HG03196 (cell line): ENCODE measurements around the gene PDE4D.

Experiments used
- ATAC-seq: cut with Tn5 transposase; IDR thresholded peaks from one replicate; pipeline ENCODE4 v1.9.1; 2021; ENCODE audit not compliant: unreplicated experiment

The PDE4D gene

DNA sequence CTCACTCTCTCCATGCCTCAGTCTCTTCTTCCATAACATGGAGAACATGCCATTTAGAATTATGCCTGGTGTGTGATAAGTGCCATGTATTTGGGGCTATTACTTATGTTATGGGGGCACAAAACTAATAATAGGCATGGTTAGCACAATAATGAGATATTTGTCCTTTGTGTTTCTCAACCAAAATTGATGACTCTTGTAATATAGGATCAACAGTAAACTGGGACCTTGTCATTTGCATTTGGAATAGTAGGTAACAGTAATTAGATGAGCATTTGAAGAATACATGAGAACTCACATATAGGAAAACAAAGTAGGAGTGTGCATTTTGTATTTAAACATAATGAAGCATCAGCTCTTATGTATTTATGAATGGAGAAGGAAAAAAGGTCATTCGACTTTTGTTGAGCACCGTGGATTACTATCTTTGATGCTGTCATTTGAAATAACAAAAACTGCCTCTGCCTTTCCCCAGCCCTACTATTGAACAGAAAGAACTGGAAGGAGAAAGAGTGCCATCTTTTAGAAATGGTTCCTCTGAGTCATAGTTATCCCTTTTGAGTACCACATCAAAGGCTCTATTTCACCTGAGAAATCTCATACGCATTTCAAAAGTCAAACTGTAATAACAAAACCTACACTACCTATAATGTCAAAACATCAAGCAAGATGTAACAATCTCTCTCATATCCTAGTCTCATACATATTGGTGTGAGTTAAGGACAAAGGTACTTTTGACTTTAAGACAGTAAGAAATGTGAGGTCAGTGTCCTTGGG, 655.2 kb downstream of the PDE4D start:
- peak; percentile 36 for ATAC-seq

DNA sequence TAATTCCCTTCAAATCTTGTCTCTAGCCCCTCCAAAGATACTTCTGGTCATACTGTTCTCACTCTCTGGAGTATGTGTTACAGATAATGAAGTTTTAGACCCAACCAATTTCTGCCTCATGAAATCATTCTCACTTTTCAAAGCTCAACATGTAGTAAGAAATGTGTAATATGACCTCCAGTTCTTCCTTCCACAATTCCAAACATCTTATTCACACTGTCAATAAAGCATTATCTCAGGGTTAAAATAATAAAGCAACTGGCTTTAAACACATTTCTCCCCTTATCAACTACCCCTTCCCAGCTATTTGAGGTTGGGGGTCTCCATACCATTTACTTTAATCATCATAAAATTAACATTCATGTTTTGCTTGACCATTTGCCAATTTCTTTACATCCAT, 656.5 kb downstream of the PDE4D start:
- ATAC-seq: no peak

DNA sequence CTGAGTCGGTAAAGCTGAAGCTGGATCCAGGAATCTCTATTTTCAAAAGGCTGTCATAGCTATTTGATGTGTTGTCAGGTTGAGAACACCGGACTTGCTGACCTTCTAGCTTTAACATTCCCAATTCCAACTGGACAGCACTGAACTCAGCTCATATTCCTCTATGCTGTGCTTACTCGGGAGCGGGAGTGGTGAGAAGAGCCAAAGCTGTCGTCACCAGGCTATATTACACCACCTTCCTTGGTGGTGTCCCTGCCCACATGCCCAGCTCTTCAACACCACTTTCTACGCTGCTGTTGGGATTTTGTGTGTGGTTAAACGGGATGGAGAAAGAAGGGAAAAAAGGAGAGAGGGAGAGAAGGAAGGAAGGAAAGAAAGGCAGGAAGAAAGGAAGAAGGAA, 657.1 kb downstream of the PDE4D start:
- no peak for ATAC-seq

DNA sequence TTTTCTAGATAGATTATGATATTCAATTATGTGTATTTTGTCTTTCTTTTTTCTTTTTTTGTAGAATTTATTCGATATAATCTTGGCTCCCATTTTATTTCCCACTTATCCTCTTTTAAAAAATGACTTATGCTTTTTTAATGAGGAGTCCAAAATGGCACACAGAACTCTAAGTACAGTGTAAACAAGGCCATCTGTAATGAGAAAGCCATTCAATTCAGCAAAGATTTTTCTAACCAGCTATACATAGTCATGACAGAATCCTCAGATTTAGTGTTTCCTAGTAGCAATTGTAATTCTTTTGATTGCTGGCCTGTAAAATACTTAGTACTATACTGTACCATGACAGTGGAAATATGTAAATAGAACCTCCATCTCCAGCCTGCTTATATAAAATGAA, 659.3 kb downstream of the PDE4D start:
- ATAC-seq: no peak

DNA sequence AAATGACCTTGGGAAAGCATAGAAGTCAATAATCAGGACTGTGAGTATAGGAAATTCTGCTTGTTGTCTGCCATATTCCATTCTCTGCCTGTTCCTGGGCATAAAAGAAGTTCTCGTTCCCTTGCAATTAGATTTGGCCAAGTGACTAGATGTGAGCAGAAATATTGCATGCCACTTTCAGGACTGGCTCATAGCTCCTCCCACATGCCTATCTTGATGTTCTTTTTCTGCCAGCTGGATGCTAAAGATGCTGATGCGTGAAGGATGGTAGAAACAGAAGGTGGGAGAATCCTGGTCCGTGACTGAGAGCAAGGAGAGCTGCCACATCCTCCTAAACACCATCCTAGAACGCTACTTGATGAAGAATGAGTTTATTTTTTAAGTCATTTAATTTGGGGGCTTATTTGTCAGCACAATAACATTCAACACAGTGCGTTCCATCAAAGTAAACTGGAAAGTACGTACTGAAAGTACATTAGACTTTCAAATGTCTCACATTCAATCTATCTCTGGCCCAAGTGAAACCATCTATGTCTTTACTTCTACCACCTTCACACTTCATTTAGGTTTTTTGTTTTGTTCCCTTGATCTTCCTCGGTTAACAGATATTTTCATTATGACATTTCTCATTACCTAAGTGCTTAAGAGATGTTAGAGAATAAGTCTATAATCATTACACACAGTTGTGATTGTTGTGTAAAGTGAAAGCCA, 662.1 kb downstream of the PDE4D start:
- no peak for ATAC-seq

DNA sequence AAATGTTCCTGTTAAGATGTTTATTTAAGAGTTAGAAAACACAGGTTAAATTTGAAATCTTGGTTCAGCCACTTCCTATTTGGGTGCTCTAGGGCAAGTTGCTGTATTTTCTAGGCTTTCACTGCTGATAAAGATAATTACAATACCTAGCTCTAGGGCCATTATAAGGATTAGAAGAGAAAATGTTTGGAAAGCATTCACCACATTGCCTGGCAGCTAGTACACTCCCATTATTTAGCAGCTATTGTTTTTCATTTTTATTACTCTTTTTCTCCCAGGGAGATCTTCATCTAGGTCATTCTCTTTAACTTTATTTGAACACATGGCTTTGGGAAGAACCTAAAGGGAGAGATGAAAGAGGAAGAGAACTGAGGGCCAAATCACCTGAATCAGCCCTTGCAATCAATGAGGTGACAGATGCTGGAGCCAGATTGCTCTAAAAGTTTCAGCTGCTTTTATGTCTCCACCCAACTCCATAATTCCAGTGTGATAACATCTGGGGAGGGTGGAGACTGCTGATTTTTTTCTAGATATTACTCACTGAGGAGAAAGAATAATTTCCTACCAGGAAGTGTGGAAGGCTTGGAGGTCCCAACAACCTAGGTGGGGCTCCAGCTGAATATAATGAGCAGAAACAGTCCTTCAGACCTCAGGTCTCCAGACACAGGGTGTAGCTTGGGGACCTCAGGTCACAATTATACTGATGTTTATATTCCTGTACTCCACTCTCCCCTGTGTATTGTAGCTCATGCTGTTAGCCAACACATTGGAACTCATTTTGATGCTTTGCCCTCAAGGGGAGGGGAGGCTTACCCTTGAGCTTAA, 670.6 kb downstream of the PDE4D start:
- ATAC-seq: no peak

DNA sequence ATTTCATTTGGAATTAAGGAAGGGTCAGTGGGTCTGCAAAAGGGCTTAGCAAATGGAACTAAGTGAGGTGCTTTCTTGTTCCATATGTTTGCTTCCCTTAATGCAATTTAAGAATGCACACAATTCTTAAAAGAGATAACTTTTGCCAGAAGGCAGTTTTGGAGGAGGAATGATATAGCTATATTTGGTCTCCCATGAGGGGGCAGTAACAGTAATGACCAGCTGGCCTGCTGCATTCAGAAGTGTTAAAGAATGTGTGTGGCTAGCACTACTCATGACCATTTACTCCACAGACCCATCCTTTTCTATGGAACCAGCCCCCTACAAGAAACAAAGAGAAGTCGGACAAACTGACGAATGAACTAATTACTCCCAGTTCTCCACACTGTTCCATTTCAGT, 671.8 kb downstream of the PDE4D start:
- no peak for ATAC-seq

DNA sequence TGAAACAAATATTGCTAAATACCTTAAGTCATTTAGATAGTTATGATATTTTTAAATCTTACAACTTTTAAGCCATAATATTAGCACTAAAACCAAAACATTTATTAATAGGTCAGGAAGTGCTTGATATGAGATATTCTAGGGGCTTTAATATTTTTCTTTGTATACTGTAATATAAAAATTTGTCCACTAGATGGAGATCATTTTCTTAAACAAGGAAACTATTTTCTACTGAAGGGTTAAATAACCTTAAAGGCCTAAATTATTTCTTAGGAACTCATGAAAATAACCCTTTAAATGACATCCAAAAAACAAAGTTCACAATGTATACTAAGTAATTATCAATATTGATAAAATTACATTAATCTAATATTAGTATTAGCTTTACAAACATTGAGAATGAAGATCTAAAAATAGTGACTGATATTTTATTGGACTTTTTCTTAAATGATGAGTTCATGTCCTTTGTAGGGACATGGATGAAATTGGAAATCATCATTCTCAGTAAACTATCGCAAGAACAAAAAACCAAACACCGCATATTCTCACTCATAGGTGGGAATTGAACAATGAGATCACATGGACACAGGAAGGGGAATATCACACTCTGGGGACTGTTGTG, 675.0 kb downstream of the PDE4D start:
- ATAC-seq: no peak

DNA sequence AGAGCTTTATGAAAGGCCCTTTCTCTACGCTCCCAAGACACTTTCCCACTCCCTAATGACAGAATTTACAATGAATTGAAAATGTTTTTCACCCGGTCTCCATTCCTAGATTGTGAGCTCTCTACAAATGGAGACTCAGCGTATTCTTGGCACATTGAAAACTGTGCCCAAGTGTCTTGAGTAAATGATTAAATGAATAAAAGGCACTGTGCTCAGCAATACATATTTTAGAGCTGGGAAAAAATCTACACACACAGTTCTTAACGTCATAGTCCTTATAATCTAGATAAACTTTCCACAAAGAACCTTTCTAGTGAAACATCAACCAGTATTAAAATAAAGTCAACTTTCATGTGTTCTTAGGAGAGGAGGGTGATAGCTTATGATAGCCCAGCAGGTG, 676.7 kb downstream of the PDE4D start:
- ATAC-seq: no peak

DNA sequence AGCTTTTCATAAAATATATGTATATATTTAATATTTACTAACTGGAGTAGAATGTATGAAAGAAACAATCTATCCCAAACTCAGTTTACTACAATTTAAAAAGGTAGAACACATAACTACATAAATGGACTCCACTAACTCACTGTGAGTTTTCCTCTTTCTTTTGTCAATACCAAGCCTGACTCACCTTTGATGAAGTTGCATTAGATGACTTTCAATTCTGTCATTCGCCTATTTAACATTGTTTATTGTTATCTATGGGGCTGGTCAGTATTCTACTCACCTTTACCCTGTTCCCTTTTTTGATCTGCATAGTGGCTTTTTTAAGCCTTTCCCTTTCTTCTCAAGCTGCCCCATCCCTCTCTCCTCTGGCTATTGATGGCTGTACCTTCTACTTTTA, 680.9 kb downstream of the PDE4D start:
- no peak for ATAC-seq

DNA sequence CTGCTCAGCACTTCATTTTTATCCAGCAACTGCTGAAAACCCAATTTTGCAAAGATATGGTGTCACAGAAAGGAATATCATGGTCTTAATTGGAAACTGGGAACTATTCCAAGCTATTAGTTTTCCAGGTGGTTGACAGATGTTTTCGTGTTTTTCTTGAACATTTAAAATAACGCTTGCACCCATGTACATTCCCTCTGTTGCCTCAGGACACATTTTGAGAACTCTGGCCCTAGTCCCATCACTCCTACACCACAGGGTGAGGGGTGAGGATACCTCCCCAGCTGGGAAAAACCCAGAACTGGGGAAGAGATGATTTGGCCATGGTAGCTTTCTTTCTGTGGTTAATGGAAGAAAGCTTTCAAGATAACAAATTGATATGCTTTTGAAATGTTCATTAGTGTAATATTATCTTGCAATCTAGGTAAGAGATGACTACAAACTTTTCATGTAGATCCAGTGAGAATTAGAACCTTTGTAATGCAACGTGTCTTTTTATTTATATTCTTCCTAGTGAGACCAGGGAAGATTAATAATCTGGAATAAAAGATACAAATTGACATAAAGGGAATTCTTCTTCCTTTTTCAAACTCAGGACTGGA, 683.7 kb downstream of the PDE4D start:
- ATAC-seq: no peak

DNA sequence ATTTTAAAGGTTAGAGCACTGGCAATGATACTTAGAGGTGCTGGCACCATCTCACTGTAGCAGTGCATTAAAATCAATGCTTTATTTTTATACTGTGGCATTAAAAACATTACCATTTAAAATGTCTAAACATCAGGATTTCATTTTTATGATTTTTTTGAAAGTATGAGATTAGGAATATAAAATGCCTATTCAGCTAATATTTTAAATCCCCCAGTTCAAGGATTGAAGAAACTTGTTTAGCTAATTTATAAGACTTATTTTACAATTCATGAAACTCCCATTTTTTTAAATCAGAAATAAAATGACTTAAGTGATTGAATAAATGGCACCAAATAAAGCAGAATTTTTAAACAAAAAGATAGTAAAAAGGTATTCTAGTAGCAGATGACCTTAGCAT, 685.1 kb downstream of the PDE4D start:
- no peak for ATAC-seq

DNA sequence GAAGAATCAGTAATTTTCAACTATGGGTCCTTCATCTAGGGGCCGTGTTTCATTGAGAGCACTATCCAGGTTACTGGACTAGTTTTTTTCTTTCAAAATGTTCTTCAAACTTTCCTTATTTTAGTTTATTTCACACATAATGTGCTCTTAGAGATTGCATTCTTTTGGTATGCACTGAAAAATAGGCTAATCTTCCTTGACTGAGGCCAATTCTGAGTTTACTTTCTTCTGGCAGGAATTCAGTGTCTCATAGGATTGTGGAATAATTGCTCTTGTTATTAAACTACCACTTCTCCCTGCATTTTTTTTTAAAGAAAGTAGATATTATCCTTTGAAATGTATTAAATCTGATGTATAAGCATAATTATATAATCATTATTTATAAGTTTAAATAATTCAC, 686.1 kb downstream of the PDE4D start:
- no peak for ATAC-seq

DNA sequence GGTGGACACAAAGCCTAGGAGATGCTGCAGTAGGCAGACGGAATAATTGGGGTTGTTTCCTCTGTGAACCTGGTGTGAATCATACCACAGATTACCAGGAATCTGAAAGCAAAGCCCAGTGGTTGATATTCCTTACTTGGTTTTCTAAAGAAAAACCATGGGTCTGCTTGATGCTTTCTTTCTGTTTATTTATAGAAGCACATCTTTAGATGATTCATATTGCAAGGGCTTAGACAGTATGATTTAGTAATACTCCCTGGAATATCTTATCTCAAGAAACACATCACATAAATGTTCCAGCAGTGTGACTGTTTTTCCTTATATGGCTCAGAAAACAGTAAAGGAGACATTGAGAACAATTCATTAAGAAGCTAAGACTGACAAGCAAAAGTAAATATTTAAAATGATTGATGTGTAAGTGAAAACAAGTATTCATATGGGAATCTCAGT, 687.4 kb downstream of the PDE4D start:
- ATAC-seq: no peak

DNA sequence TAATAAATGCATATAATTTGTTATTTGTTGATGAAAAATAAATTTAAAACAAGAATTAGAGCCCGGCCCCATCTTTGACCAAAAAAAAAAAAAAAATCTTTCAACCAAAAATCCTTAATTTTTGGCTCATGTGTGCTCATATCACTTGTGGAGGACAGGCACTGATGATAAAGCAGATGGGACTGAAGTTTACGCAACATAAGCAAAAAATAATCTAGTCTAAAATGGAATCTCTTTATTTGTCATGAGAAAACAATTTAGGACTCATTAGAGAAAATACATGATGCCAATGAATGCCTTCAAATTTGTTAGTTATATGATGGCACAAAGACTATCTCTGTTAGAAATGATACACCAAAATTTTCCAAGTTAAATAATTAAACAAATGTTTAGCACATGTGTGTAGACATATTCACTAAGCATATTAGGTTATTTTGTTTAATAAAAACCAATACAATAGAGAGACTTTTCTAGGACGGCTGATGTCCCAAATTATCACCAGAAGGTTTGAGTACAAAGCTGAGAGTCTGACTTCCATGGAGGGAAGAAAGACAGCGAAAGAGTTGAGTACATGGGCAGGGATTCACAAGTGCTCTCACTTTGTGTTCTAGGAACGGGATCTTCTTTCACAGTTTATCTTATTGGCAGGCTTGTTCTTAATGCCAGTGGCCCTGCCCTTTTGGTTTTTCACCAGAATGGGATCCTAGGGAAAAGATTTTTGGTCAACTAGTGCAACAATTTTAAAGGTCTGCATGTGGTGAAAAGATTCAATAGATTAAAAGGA, 689.2 kb downstream of the PDE4D start:
- no peak for ATAC-seq

DNA sequence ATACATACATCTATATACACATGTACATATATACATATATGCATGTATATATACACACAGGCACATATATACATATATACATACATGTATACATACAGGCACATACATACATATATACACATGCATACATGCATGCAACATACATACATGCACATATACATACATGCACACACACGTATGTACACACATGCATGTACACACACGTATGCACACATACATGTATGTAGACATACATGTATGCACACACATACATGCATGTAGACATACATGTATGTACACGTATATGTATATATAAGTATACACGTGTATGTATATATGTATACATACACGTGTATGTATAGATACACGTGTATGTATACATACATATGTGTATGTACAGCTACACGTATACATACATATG, 693.7 kb downstream of the PDE4D start:
- ATAC-seq: no peak

DNA sequence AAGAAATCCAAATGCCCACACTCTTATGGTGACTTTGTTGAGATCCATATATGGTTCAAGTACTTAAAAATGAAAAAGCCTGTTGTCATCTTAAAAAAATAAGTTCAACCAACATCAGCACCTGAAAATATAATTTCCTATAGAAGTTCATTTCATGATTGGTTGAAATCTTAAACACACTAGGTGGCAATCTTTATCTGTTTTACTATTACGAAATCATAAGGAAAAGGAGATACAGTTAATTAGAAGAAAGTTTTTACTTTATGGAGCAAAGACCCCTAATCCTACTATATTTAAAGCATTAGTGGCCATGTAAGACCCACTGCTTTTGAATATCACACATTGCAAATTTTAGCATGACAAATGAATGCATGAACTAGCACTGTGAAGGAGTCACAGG, 694.7 kb downstream of the PDE4D start:
- ATAC-seq: no peak

DNA sequence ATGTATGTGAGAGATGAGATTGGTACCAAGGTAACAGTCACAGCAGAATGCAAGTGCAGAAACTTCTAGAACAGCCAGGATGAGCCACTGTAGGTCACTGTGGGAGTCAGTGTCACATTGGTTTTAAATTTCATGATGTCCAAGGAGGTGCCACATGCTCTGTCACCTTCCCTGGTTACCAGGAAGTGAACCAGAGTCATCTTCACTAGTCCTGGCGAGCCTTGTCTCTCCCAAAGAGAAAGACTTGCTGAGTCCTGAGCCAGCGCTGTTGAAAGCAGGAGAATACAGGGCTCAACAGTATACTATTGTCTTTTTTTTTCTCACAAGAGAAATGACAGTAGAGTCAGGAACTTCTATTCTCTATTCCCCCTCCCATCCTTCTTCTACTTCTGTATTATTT, 695.2 kb downstream of the PDE4D start:
- ATAC-seq: no peak

DNA sequence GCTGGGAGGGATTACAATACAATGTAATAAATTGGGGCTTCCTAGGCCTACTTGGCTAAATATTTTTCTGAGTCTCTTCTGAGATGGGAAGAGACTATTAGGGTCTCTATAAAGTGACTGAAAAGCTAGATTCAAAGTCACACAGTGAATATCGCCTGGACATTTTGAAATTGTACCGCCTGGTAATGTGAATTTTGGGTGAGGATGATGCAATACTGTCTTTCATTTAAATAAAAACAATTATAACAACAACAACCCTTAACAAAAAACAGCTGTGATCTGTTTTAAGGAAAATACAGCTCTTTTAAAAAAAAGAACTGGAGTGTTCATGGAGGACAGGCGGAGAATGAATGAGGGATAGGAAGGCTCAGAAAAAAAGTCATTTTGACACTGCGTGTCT, 695.6 kb downstream of the PDE4D start:
- ATAC-seq: no peak

DNA sequence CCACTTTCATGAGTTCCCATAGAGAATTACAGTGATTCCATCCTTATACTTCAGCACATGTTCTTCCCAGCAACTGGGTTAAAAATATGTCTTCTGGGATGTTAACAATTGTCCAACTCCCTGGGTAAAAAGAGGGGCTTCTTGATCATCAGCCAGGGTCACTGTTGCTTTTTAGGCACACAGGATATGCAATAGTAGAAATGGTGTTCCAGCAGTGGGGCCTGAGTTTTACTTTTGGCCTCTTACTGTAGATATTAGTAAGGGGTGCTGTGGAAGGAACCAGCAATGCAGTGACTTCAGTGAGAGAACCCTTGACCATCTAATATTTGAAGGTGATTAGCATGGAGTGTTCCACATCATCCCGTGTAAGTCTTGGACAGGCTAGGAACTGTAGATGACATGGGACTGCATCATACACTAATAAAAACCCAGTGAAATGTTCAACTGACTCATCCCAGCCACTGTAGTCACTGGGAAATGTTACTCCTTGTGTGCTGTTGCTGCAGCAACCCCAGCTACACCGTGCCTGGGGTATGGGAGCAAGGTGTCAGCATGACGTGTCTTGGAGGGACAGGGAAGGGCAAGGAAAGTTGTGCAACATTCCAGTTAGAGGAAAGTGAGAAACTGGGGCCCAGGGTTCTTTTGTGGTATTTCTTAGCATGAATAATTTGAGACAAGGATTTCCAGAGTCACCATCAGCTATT, 699.8 kb downstream of the PDE4D start:
- ATAC-seq: no peak
